ENCODE data around the gene LOXL3.

Gene LOXL3

DNA sequence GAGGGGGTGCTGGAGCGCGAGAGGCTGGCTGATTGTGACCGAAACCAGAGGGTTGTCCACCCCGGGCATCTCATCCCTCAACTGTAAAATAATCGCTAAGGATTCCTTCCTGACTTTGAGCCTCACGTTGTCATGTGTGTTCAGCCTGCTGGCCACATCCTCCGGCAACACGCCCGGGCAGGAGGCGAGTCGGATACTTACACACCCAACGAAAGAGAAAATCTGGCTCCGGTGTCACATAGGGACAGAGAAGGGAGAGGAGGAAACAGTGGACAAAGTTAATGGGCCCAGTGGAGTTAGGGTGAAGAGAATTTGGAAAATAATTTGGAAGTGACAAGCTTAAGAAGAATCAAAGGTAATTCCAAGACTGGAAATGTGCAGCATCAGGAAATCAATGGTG, 37.1 kb downstream of the LOXL3 start:
- no peak overlapping the region for H3K4me3 ChIP-seq (replicated peaks; ENCODE audit: low read depth, low read length)
- TF ChIP-seq, protein P1, sequence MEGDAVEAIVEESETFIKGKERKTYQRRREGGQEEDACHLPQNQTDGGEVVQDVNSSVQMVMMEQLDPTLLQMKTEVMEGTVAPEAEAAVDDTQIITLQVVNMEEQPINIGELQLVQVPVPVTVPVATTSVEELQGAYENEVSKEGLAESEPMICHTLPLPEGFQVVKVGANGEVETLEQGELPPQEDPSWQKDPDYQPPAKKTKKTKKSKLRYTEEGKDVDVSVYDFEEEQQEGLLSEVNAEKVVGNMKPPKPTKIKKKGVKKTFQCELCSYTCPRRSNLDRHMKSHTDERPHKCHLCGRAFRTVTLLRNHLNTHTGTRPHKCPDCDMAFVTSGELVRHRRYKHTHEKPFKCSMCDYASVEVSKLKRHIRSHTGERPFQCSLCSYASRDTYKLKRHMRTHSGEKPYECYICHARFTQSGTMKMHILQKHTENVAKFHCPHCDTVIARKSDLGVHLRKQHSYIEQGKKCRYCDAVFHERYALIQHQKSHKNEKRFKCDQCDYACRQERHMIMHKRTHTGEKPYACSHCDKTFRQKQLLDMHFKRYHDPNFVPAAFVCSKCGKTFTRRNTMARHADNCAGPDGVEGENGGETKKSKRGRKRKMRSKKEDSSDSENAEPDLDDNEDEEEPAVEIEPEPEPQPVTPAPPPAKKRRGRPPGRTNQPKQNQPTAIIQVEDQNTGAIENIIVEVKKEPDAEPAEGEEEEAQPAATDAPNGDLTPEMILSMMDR (IDR thresholded peaks at IDR 0.05; ENCODE audit: insufficient read depth, low read length, poor library complexity, severe bottlenecking) = no peak
- H3K36me3 ChIP-seq (ENCODE audit: control insufficient read depth, insufficient read depth, low read length) = no peaks in the 10 kb centered on the region
- no peak for DNase-seq (ENCODE audit: extremely low read depth, insufficient read length)
- peaks cover 2% of the 10 kb centered on the region; the same call in 1 of the 2 replicates for H3K27me3 ChIP-seq (replicated peaks; ENCODE audit: control insufficient read depth, insufficient read depth, low read length)

DNA sequence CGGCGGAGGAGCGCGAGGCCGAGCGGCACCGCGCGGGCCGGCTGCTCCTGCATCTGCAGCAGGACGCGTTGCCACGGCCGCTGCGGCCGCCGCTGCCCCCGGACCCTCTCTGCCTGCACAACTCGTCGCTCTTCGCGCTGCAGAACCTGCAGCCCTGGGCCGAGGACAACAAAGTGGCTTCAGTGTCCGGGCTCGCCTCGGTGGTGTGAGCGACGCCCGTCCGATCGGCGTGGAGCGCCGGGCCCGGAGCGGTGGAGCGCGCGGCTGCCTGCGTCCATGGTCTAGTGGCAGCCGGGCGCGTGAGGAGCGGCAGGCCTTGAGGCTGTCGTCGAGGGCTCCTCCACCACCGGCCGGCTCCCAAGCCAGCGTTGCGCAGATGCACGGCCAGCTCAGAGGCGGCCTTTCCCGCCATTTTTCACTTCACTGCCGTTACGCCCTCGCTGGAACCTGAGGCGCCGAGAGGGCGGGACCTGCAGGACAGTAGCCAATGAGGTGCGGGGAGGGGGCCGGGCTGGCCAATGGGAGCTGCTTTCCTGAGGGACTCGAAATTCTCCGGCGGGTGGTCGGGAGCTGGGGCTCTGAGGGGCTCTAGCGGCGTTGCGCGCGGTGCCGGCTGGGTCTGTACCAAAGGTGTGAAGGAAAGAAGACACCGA, 37.6 kb downstream of the LOXL3 start:
- 0 out of 2 replicates have a peak overlapping the region, but pooled peaks have one; percentile 8 for H3K4me3 ChIP-seq (replicated peaks; ENCODE audit: low read depth, low read length)
- TF ChIP-seq, protein P1 (IDR thresholded peaks at IDR 0.05; ENCODE audit: insufficient read depth, low read length, poor library complexity, severe bottlenecking) = no peak

DNA sequence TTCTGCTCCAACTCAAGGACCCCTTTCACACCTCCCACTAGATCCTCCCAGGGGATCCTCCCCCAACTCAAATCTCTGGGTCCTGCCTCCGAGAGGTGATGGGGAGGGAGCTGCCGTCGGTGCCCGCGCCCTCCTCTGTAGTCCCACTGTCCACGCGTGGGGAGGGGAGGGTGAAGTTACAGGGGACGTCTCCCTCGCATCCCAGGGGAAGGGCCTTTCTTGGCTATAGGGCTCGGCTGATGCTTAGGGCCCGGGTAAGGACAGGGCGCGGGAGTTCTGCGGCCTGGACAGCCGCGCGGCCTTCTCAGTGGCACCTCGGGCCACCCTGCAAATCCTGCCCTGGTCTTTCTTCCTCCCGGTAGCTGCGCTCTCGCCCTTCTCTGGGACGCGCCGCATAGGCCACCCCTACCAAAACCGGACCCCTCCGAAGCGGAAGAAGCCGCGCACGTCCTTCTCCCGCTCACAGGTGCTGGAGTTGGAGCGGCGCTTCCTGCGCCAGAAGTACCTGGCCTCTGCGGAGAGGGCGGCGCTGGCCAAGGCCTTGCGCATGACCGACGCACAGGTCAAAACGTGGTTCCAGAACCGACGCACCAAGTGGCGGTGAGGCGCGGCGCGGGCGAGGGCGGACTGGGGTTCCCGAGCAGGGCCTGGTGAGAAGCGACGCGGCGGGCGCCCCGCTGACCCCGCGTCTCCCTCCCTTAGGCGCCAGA, 38.3 kb downstream of the LOXL3 start:
- Histone ChIP-seq H3K36me3 (ENCODE audit: control insufficient read depth, insufficient read depth, low read length) (no peaks in the 10 kb centered on the region), H3K4me3 (replicated peaks; ENCODE audit: low read depth, low read length) (no peak overlapping the region), H3K27me3 (replicated peaks; ENCODE audit: control insufficient read depth, insufficient read depth, low read length) (peaks cover 2% of the 10 kb centered on the region; the same call in 1 of the 2 replicates)
- TF ChIP-seq, protein P1 (IDR thresholded peaks at IDR 0.05; ENCODE audit: insufficient read depth, low read length, poor library complexity, severe bottlenecking) = no peak
- DNase-seq (ENCODE audit: extremely low read depth, insufficient read length) = peak; percentile 37

More for the DNA sequence above, 37.6 kb downstream of the LOXL3 start:
- no peaks in the 10 kb centered on the region for H3K36me3 ChIP-seq (ENCODE audit: control insufficient read depth, insufficient read depth, low read length)
- peaks cover 2% of the 10 kb centered on the region; the same call in 1 of the 2 replicates for H3K27me3 ChIP-seq (replicated peaks; ENCODE audit: control insufficient read depth, insufficient read depth, low read length)
- DNase-seq (ENCODE audit: extremely low read depth, insufficient read length) = peak; percentile 71

DNA sequence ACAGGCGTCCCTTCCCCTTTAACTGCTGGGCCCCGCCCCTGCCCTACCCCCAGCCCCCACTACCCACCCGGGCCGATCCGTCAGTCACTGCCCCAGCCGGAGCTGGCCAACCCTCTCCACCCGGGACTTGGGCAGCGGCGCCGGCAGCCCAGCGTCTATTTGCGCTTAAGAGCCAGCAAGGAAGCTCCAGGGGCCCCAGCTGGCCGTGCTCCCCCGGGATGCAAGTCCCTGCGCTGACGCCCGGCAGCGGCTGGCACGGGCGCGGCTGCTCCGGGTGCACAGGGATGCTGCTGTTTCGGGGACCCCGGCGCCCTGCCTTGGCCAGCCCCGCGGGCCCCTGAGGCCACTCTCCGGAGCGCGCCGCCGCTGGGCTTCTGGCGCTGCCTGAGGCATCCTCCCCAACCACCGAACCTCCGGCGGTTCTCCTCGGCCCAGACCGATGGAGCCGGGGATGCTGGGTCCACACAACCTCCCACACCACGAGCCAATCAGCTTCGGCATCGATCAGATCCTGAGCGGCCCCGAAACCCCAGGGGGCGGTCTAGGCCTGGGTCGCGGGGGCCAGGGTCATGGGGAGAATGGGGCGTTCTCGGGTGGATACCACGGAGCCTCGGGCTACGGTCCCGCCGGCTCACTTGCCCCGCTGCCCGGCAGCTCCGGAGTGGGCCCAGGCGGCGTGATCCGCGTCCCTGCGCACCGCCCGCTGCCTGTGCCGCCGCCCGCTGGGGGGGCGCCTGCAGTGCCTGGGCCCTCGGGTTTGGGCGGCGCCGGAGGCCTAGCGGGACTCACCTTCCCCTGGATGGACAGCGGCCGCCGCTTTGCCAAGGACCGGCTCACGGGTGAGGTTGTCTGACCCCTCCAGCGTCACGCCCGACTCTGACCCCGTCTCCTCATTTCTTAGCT, 39.1 kb downstream of the LOXL3 start, which contains the start of gene TLX2:
Gene TLX2, plus strand, starts transcription at position 83 of the 903 bp plus-strand sequence. Its CDS starts 357 bp downstream, at position 440.
- Histone ChIP-seq H3K36me3 (ENCODE audit: control insufficient read depth, insufficient read depth, low read length) (no peaks in the 10 kb centered on the region), H3K4me3 (replicated peaks; ENCODE audit: low read depth, low read length) (peak within 1 kb of the TSS; percentile 46), H3K27me3 (replicated peaks; ENCODE audit: control insufficient read depth, insufficient read depth, low read length) (peaks cover 2% of the 10 kb centered on the region; the same call in 1 of the 2 replicates)
- TF ChIP-seq, protein P1 (IDR thresholded peaks at IDR 0.05; ENCODE audit: insufficient read depth, low read length, poor library complexity, severe bottlenecking) = peak; percentile 12
- DNase-seq (ENCODE audit: extremely low read depth, insufficient read length) = no peak

DNA sequence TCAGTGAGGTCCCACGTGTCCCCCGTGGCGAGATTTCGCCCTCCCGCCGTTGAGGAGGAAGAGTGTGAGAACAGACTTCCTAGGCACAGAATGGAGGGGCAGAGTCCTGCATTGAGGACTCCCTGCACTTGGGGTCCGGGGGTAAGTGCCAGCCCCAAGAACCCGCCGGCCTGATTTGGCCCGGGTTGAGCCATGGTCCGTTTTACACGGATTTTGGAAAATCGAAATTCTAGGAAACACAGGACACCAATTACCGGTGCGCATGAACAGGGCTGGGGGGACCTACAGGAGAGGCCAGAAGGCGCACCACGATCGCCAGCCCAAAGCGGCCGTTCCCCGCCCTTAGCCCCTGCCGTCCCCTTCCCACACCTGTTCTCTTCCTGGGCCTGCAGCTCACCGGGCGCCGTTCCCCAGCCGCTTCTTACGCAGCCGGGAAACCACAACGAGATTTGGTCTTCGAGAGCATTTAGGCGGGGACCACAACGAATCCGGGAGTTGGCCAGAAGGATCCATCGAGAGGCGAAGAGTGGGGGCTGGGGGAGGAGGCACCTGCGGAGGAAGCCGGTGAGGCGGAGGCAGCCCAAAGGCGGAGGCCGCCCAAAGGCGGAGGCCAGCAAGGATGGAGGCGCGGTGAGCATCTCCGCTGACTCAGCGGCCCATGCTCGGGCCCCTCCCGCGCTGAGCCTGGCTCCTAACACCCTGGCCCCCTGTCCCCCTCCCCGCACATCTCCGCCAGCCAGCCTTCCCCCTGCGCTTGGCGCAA, 40.0 kb downstream of the LOXL3 start:
- peak overlapping the region; percentile 46 for H3K4me3 ChIP-seq (replicated peaks; ENCODE audit: low read depth, low read length)
- no peaks in the 10 kb centered on the region for H3K36me3 ChIP-seq (ENCODE audit: control insufficient read depth, insufficient read depth, low read length)
- TF ChIP-seq, protein P1 (IDR thresholded peaks at IDR 0.05; ENCODE audit: insufficient read depth, low read length, poor library complexity, severe bottlenecking) = no peak
- peak; percentile 33 for DNase-seq (ENCODE audit: extremely low read depth, insufficient read length)
- peaks cover 2% of the 10 kb centered on the region; the same call in 1 of the 2 replicates for H3K27me3 ChIP-seq (replicated peaks; ENCODE audit: control insufficient read depth, insufficient read depth, low read length)
